H1 (cell line): ENCODE results near the gene USP13. TPM values are rescaled to one million over a fixed set of nuclear protein-coding genes. Genes with fewer than 3 reads are reported as not detected.

Experiments
- ASH2L ChIP-seq: fragments of 200-600, 300-600 bp; sonication (generic); IDR thresholded peaks from one replicate; pipeline ENCODE4 v1.7.1; 2017; ENCODE audit warnings: low read length
- CHD2 ChIP-seq: IDR thresholded peaks from 2 replicates; pipeline ENCODE4 v1.6.1; 2012; ENCODE audit warnings: low read length, improper control_type of control experiment
- FOSL1 ChIP-seq: IDR thresholded peaks from 2 replicates; pipeline ENCODE4 v1.6.1; 2011; ENCODE audit warnings: mild to moderate bottlenecking, low read depth, low read length, moderate library complexity; ENCODE audit not compliant: insufficient read depth
- HDAC2 ChIP-seq, 2 experiments: fragments of 300-600 bp in 1 of 2; sonication (generic) in 1 of 2; IDR thresholded peaks; 2 replicates each; pipeline ENCODE4 v1.6.1; 2011 to 2012; ENCODE audit warnings: low read depth in 2 of 2, low read length in 2 of 2, mild to moderate bottlenecking in 2 of 2, moderate library complexity in 2 of 2, borderline replicate concordance in 1 of 2, inconsistent platforms in 1 of 2
- SIN3A ChIP-seq, 2 experiments: IDR thresholded peaks in 1 of 2; conservative IDR thresholded peaks in 1 of 2; 2 replicates each; pipeline ENCODE4 v1.6.1; 2011 to 2012; ENCODE audit warnings: low read length in 2 of 2, improper control_type of control experiment in 1 of 2, low read depth in 1 of 2, mild to moderate bottlenecking in 1 of 2
- YY1 ChIP-seq: IDR thresholded peaks from 2 replicates; pipeline ENCODE4 v1.6.1; 2011; ENCODE audit warnings: low read depth, mild to moderate bottlenecking, low read length
- polyA plus RNA-seq, 7 experiments: library from polyadenylated mRNA; depleted of rRNA in 3 of 7; stranded (reverse) in 5 of 7; unstranded in 2 of 7; fragments of >200 nt in 5 of 7; fragments of 200-250 nt in 2 of 7; gene quantifications; 1 replicate in 5 of 7; 2 replicates in 1 of 7; 4 replicates in 1 of 7; pipeline versions ENCODE4 v1.2.1 to v1.2.3, GENCODE V29; 2011 to 2013; ENCODE audit warnings: missing spikeins in 2 of 7, mixed read lengths in 2 of 7
- total RNA-seq: library from RNA; stranded (reverse); fragmentation: NEBNext Ultra II Directional; extraction: Animal tissue kit (Norgen Biotek cat#: 25700); gene quantifications from 2 replicates; pipeline ENCODE4 v1.2.1, GENCODE V29; 2021

The USP13 gene
- total and polyA plus RNA-seq, 2 of the 8 experiments (the other 6 are each of a cell fraction or from before 2014, with no cell fraction given) = 7.9 to 25.9 TPM

DNA sequence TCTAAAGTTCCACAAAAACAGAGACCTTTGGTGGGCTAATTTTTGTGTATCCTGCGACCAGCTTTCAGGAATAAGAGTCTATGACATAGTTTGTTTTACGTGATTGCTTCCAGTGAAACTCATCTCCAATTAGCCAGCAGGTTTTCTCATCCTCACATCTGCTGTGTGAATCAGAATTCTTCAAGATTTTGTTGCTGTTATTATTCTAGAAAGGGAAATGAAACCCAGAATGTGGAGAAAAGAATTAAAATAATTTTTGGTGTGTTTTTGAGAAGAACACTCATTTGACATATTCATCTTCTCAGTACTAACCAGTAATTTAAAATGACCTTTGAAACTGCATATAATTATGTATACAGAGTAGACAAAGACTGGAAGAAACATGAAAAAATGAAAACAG is 175.9 kb downstream of the USP13 start (continued):
- TF ChIP-seq ASH2L (no peak), SIN3A (conservative IDR thresholded peaks at IDR 0.05 in 1 of 2, IDR thresholded peaks at IDR 0.05 in 1 of 2; ENCODE audit: low read depth in 1 of 2, low read length in 2 of 2) (no peak), HDAC2 (IDR thresholded peaks at IDR 0.05; ENCODE audit: borderline replicate concordance in 1 of 2, low read depth in 2 of 2, low read length in 2 of 2) (no peak), CHD2 (no peak), FOSL1 (no peak), YY1 (no peak)
